CD14-positive monocyte (primary cell): ENCODE measurements around the gene MYO15B. TPM values are rescaled to one million over a fixed set of nuclear protein-coding genes. Genes with fewer than 3 reads are reported as not detected.

Experiments used
- DNase-seq, 3 donors: peaks; one replicate each; pipeline ENCODE4 v3.0.0-alpha.2; 2011 to 2022
- H2AFZ ChIP-seq: 2 replicates; pipeline ENCODE4 v1.6.0; 2012; ENCODE audit warnings: mild to moderate bottlenecking, low read depth, low read length, inconsistent platforms; ENCODE audit not compliant: insufficient read depth, poor library complexity, severe bottlenecking
- H3K27ac ChIP-seq, 2 donors: 1 replicate in 1 of 2; 2 replicates in 1 of 2; pipeline ENCODE4 v1.5.1; 2012 to 2013; ENCODE audit warnings: low read length in 2 of 2, control low read depth in 1 of 2, inconsistent platforms in 1 of 2, low read depth in 1 of 2, mild to moderate bottlenecking in 1 of 2
- H3K27me3 ChIP-seq, 2 donors: one replicate each; pipeline versions ENCODE4 v1.6.0 to v1.6.1; 2011 to 2013; ENCODE audit warnings: low read length in 2 of 2; ENCODE audit not compliant: control insufficient read depth in 2 of 2, insufficient read depth in 2 of 2
- H3K36me3 ChIP-seq, 2 donors: replicated peaks in 1 of 2; 1 replicate in 1 of 2; 2 replicates in 1 of 2; pipeline versions ENCODE4 v1.5.1 to v1.6.1; 2012 to 2013; ENCODE audit warnings: low read length in 2 of 2, control low read depth in 1 of 2, inconsistent platforms in 1 of 2, mild to moderate bottlenecking in 1 of 2; ENCODE audit not compliant: insufficient read depth in 2 of 2, control insufficient read depth in 1 of 2
- H3K4me1 ChIP-seq, 2 donors: 1 replicate in 1 of 2; 2 replicates in 1 of 2; pipeline versions ENCODE4 v1.5.1 to v1.6.1; 2012 to 2013; ENCODE audit warnings: low read length in 2 of 2, control low read depth in 1 of 2, inconsistent platforms in 1 of 2, mild to moderate bottlenecking in 1 of 2, moderate library complexity in 1 of 2; ENCODE audit not compliant: insufficient read depth in 2 of 2, control insufficient read depth in 1 of 2
- H3K4me2 ChIP-seq: replicated peaks from 2 replicates; pipeline ENCODE3; 2012; ENCODE audit warnings: low read length, moderate library complexity, mild to moderate bottlenecking; ENCODE audit not compliant: poor library complexity, severe bottlenecking; ENCODE audit errors: extremely low read depth
- H3K4me3 ChIP-seq, 3 experiments: fragments of 200-600 bp in 1 of 3; sonication (generic) in 1 of 3; replicated peaks in 1 of 3; 1 replicate in 2 of 3; 2 replicates in 1 of 3; pipeline ENCODE4 v1.5.1; 2011 to 2013; ENCODE audit warnings: low read length in 3 of 3, mild to moderate bottlenecking in 3 of 3, control low read depth in 2 of 3, low read depth in 2 of 3, inconsistent platforms in 1 of 3, moderate library complexity in 1 of 3
- H3K79me2 ChIP-seq: 2 replicates; pipeline ENCODE4 v1.6.0; 2012; ENCODE audit warnings: mild to moderate bottlenecking, control low read depth, inconsistent platforms, low read length, moderate library complexity; ENCODE audit not compliant: insufficient read depth
- H3K9ac ChIP-seq: 2 replicates; pipeline ENCODE4 v1.6.0; 2017; ENCODE audit warnings: low read length, mild to moderate bottlenecking; ENCODE audit not compliant: insufficient read depth, poor library complexity, severe bottlenecking
- H3K9me3 ChIP-seq, 2 donors: replicated peaks in 1 of 2; 1 replicate in 1 of 2; 2 replicates in 1 of 2; pipeline versions ENCODE4 v1.5.1 to v1.6.1; 2012 to 2013; ENCODE audit warnings: low read length in 2 of 2, control low read depth in 1 of 2; ENCODE audit not compliant: control insufficient read depth in 1 of 2, insufficient read depth in 1 of 2
- H4K20me1 ChIP-seq: 2 replicates; pipeline ENCODE4 v1.6.0; 2012; ENCODE audit warnings: mild to moderate bottlenecking, low read length, control low read depth, moderate library complexity; ENCODE audit not compliant: insufficient read depth
- H3K27ac Mint-ChIP-seq, 7 donors: one replicate each; pipeline ENCODE4 v1.8.0; 2020; ENCODE audit warnings: mild to moderate bottlenecking in 7 of 7, mixed read lengths in 7 of 7, moderate library complexity in 6 of 7, inconsistent platforms in 2 of 7
- H3K27me3 Mint-ChIP-seq, 3 donors: one replicate each; pipeline ENCODE4 v1.8.0; 2021 to 2022; ENCODE audit warnings: low read depth in 3 of 3, mild to moderate bottlenecking in 3 of 3, mixed read lengths in 3 of 3, moderate library complexity in 3 of 3, inconsistent platforms in 1 of 3
- H3K36me3 Mint-ChIP-seq, 2 donors: one replicate each; pipeline ENCODE4 v1.8.0; 2020; ENCODE audit warnings: mixed read lengths in 2 of 2, inconsistent platforms in 1 of 2, mild to moderate bottlenecking in 1 of 2
- H3K4me1 Mint-ChIP-seq: one replicate; pipeline ENCODE4 v1.8.0; 2020; ENCODE audit warnings: mild to moderate bottlenecking, mixed read lengths
- H3K4me3 Mint-ChIP-seq, 2 donors: one replicate each; pipeline ENCODE4 v1.8.0; 2020; ENCODE audit warnings: mild to moderate bottlenecking in 2 of 2, mixed read lengths in 2 of 2, moderate library complexity in 1 of 2
- H3K9me3 Mint-ChIP-seq, 7 donors: one replicate each; pipeline ENCODE4 v1.8.0; 2020 to 2022; ENCODE audit warnings: mixed read lengths in 7 of 7, mild to moderate bottlenecking in 6 of 7, moderate library complexity in 6 of 7, inconsistent platforms in 2 of 7
- CTCF ChIP-seq: fragments of 200-600 bp; IDR thresholded peaks from one replicate; pipeline ENCODE4 v1.8.0; 2022; ENCODE audit warnings: antibody characterized with exemption, mild to moderate bottlenecking
- WGBS: methylation state at CpG from one replicate; pipeline ENCODE4 v1.1.5; 2013; ENCODE audit warnings: missing lambda C conversion rate; ENCODE audit not compliant: insufficient coverage; 5-methylcytosine and 5-hydroxymethylcytosine counted together
- intact Hi-C, 2 donors: fragments of 100-400 bp; cut with micrococcal nuclease; formaldehyde crosslinking; loops; one replicate each; pipeline versions ENCODE4 v1.15.0 to v1.15.1; 2023
- polyA plus RNA-seq, 3 donors: library from polyadenylated mRNA; depleted of rRNA in 1 of 3; unstranded in 2 of 3; stranded (reverse) in 1 of 3; fragments of 300-500 nt in 2 of 3; fragments of >200 nt in 1 of 3; fragmentation: Illumina TruSeq in 2 of 3; gene quantifications; 1 replicate in 2 of 3; 2 replicates in 1 of 3; pipeline ENCODE4 v1.2.3, GENCODE V29; 2012 to 2021

MYO15B gene
- polyA plus RNA-seq, 3 donors: 0.17 to 596 (median 0.62) TPM

GRCh38 chr17:75622771-75623273 is 35.2 kb downstream of the MYO15B start:
- 90% methylated on average over 11 of the region's 15 CpGs for WGBS
- H3K27ac ChIP-seq: no peak overlapping the region
- H3K79me2 ChIP-seq: no peaks in the 10 kb centered on the region
- peaks cover 63 to 100% of the 10 kb centered on the region in 2 donors for H3K36me3 Mint-ChIP-seq
- no peak overlapping the region for H2AFZ ChIP-seq
- H3K9ac ChIP-seq: no peak overlapping the region
- H3K4me1 ChIP-seq: no peaks in the 10 kb centered on the region
- no peaks in the 10 kb centered on the region for H4K20me1 ChIP-seq
- H3K27ac Mint-ChIP-seq: no peak overlapping the region
- H3K27me3 ChIP-seq: no peaks in the 10 kb centered on the region
- no peak for DNase-seq
- H3K27me3 Mint-ChIP-seq: peaks cover 0 to 4% (median 3%) of the 10 kb centered on the region in 3 donors
- H3K4me3 ChIP-seq: no peak overlapping the region
- H3K4me2 ChIP-seq: no peak overlapping the region
- no peak overlapping the region for H3K4me3 Mint-ChIP-seq
- H3K36me3 ChIP-seq: peaks cover 94 to 96% of the 10 kb centered on the region in 2 donors
- H3K4me1 Mint-ChIP-seq: no peaks in the 10 kb centered on the region
- H3K9me3 Mint-ChIP-seq: peaks cover 0 to 2% (median 0%) of the 10 kb centered on the region in 7 donors
- TF ChIP-seq CTCF: no peak
- H3K9me3 ChIP-seq: no peaks in the 10 kb centered on the region
- intact Hi-C loops: no loop called here

- intact Hi-C loops: no loop called here
- no peak for DNase-seq
- H3K4me1 Mint-ChIP-seq: no peaks in the 10 kb centered on the region
- Histone ChIP-seq H3K4me2 (no peak overlapping the region), H3K79me2 (no peaks in the 10 kb centered on the region), H4K20me1 (no peaks in the 10 kb centered on the region), H3K27ac (no peak overlapping the region), H2AFZ (no peak overlapping the region), H3K4me3 (no peak overlapping the region), H3K9me3 (no peaks in the 10 kb centered on the region), H3K4me1 (no peaks in the 10 kb centered on the region), H3K36me3 (peaks cover 94 to 96% of the 10 kb centered on the region in 2 donors), H3K9ac (no peak overlapping the region), H3K27me3 (no peaks in the 10 kb centered on the region)
- no peak overlapping the region for H3K27ac Mint-ChIP-seq
- H3K4me3 Mint-ChIP-seq: no peak overlapping the region
- WGBS: 94% methylated on average over 7 of the region's 9 CpGs
- peaks cover 0 to 4% (median 3%) of the 10 kb centered on the region in 3 donors for H3K27me3 Mint-ChIP-seq
- H3K9me3 Mint-ChIP-seq: peaks cover 0 to 2% (median 0%) of the 10 kb centered on the region in 7 donors
- peaks cover 58 to 100% of the 10 kb centered on the region in 2 donors for H3K36me3 Mint-ChIP-seq
- TF ChIP-seq CTCF: no peak
Measured at GRCh38 chr17:75623386-75623785, 35.8 kb downstream of the MYO15B start.
